HCT116 (cell line): Measurements from ENCODE around the gene SEC61A2. TPM values are rescaled to one million over a fixed set of nuclear protein-coding genes. Genes with fewer than 3 reads are reported as not detected.

Experiments
- ATAC-seq: fragments of 200-7000 bp; cut with Tn5 transposase; 2 replicates; pipeline ENCODE4 v1.9.1; 2020; ENCODE audit warnings: mild to moderate bottlenecking, moderate library complexity
- BruUV-seq: library from RNA; stranded (reverse); fragments of 400-500 nt; replicated peaks from 2 replicates; lab custom pipeline; 2021; lab: Mats Ljungman, UMichigan
- CTCF ChIA-PET: fragments of 300-600 bp; sonication (Branson Sonifier 250); formaldehyde crosslinking; loops from one replicate; lab custom pipeline; 2021; ENCODE audit warnings: antibody characterized with exemption; lab: Charles Lee
- POLR2A ChIA-PET: fragments of 300-600, 350-600 bp; sonication (Branson Sonifier 250); formaldehyde crosslinking; loops from one replicate; lab custom pipeline; 2021; ENCODE audit warnings: antibody characterized with exemption; lab: Charles Lee
- RAD21 ChIA-PET, 2 experiments: fragments of 300-600 bp; sonication (Branson Sonifier 250); formaldehyde crosslinking; loops; one replicate each; lab custom pipeline; 2023; ENCODE audit warnings: low total read pairs in 2 of 2; ENCODE audit not compliant: uncharacterized antibody in 2 of 2, unreplicated experiment in 2 of 2, low non-redundant PET in 1 of 2; lab: Charles Lee
- DNase-seq: peaks from one replicate; pipeline ENCODE4 v3.0.0-alpha.2; 2010; ENCODE audit warnings: low read depth, low spot score
- H2AFZ ChIP-seq: fragments of 200-600 bp; shearing (Covaris generic), sonication (generic); 2 replicates; pipeline ENCODE4 v1.6.1; 2017; ENCODE audit warnings: low read depth, mixed run types, mixed read lengths, antibody characterized with exemption, low read length; ENCODE audit not compliant: poor library complexity, severe bottlenecking
- H3K27ac ChIP-seq: 2 replicates; pipeline ENCODE4 v1.5.1; 2012; ENCODE audit warnings: low read depth, low read length
- H3K27me3 ChIP-seq: fragments of 200-600 bp; sonication (generic); 2 replicates; pipeline ENCODE4 v1.6.1; 2016; ENCODE audit warnings: mixed run types, low read length, mixed read lengths; ENCODE audit not compliant: insufficient read depth
- H3K36me3 ChIP-seq, 2 experiments: fragments of 200-500 bp in 1 of 2; fragments of 200-600 bp in 1 of 2; sonication (Bioruptor generic) in 1 of 2; sonication (generic) in 1 of 2; 2 replicates each; pipeline versions ENCODE4 v1.5.1 to v1.6.1; 2014 to 2016; ENCODE audit warnings: low read length in 2 of 2, inconsistent platforms in 1 of 2, mixed read lengths in 1 of 2, mixed run types in 1 of 2; ENCODE audit not compliant: insufficient read depth in 2 of 2, control insufficient read depth in 1 of 2
- H3K4me1 ChIP-seq, 2 experiments: fragments of 200-600 bp in 1 of 2; sonication (generic) in 1 of 2; 2 replicates each; pipeline versions ENCODE4 v1.5.1 to v1.6.1; 2012 to 2017; ENCODE audit warnings: low read length in 2 of 2, inconsistent platforms in 1 of 2, mild to moderate bottlenecking in 1 of 2, mixed read lengths in 1 of 2, mixed run types in 1 of 2, moderate library complexity in 1 of 2; ENCODE audit not compliant: insufficient read depth in 2 of 2, control insufficient read depth in 1 of 2
- H3K4me2 ChIP-seq: fragments of 200-600 bp; sonication (generic); 2 replicates; pipeline ENCODE4 v1.6.1; 2017; ENCODE audit warnings: mixed run types, low read length, mixed read lengths
- H3K4me3 ChIP-seq, 2 experiments: fragments of 200-600 bp in 1 of 2; sonication (generic) in 1 of 2; replicated peaks in 1 of 2; 2 replicates each; pipeline ENCODE4 v1.5.1; 2011 to 2016; ENCODE audit warnings: low read length in 2 of 2, control low read depth in 1 of 2, low read depth in 1 of 2, mild to moderate bottlenecking in 1 of 2, mixed read lengths in 1 of 2, mixed run types in 1 of 2
- H3K79me2 ChIP-seq: fragments of 200-600 bp; sonication (generic); 2 replicates; pipeline ENCODE4 v1.6.1; 2017; ENCODE audit warnings: mild to moderate bottlenecking, mixed run types, low read length, moderate library complexity, mixed read lengths; ENCODE audit not compliant: insufficient read depth
- H3K9ac ChIP-seq: fragments of 200-600 bp; sonication (generic); 2 replicates; pipeline ENCODE4 v1.6.1; 2016; ENCODE audit warnings: low read length, mixed read lengths
- H3K9me2 ChIP-seq: fragments of 200-600 bp; sonication (generic), shearing (Covaris generic); 2 replicates; pipeline ENCODE4 v1.6.1; 2017; ENCODE audit warnings: mixed run types, mild to moderate bottlenecking, moderate library complexity; ENCODE audit not compliant: insufficient read depth
- H3K9me3 ChIP-seq, 2 experiments: fragments of 200-500 bp in 1 of 2; fragments of 200-600 bp in 1 of 2; sonication (Bioruptor generic) in 1 of 2; sonication (generic) in 1 of 2; 2 replicates each; pipeline ENCODE4 v1.6.1; 2014 to 2017; ENCODE audit warnings: low read length in 2 of 2, mixed read lengths in 2 of 2, inconsistent platforms in 1 of 2, low read depth in 1 of 2, mild to moderate bottlenecking in 1 of 2, mixed run types in 1 of 2, moderate library complexity in 1 of 2; ENCODE audit not compliant: control insufficient read depth in 1 of 2, insufficient read depth in 1 of 2
- H4K20me1 ChIP-seq: fragments of 200-600 bp; sonication (generic), shearing (Covaris generic); 2 replicates; pipeline ENCODE4 v1.6.1; 2017; ENCODE audit warnings: mixed run types, mild to moderate bottlenecking, moderate library complexity; ENCODE audit not compliant: insufficient read depth
- FOSL1 ChIP-seq: IDR thresholded peaks from 2 replicates; pipeline ENCODE4 v1.6.1; 2012; ENCODE audit warnings: low read depth
- SIN3A ChIP-seq: IDR thresholded peaks from 2 replicates; pipeline ENCODE4 v1.6.1; 2012; ENCODE audit warnings: low read depth
- SRF ChIP-seq: IDR thresholded peaks from 2 replicates; pipeline ENCODE4 v1.6.1; 2012; ENCODE audit warnings: low read depth
- TCF7L2 ChIP-seq: IDR thresholded peaks from 2 replicates; pipeline ENCODE4 v1.7.0; 2011; ENCODE audit warnings: borderline replicate concordance, inconsistent platforms; ENCODE audit not compliant: insufficient read depth, insufficient read length; ENCODE audit errors: extremely low read depth
- YY1 ChIP-seq: IDR thresholded peaks from 2 replicates; pipeline ENCODE4 v1.6.1; 2011; ENCODE audit warnings: low read length, low read depth, moderate library complexity, mild to moderate bottlenecking; ENCODE audit not compliant: insufficient replicate concordance; ENCODE audit errors: extremely low read depth
- ZNF274 ChIP-seq: fragments of 200-500 bp; sonication (Bioruptor generic); IDR thresholded peaks from 2 replicates; pipeline ENCODE4 v1.6.1; 2014; ENCODE audit warnings: mild to moderate bottlenecking, low read depth, low read length, inconsistent platforms
- intact Hi-C: fragments of 100-400 bp; cut with micrococcal nuclease; formaldehyde crosslinking; loops from 2 replicates; pipeline ENCODE4 v1.10.0; 2022
- total RNA-seq: library from RNA; stranded (reverse); gene quantifications from one replicate; pipeline ENCODE4 v1.2.1, GENCODE V29; 2021; ENCODE audit not compliant: unreplicated experiment
- TF ChIP-seq, protein P1 (sequence below): IDR thresholded peaks from 2 replicates; pipeline ENCODE4 v1.6.1; 2012; ENCODE audit warnings: low read depth
- TF ChIP-seq, protein P2 (sequence below): IDR thresholded peaks from 2 replicates; pipeline ENCODE4 v1.6.1; 2011; ENCODE audit warnings: mild to moderate bottlenecking, low read length, moderate library complexity; ENCODE audit not compliant: insufficient replicate concordance; ENCODE audit errors: extremely low read depth

The SEC61A2 gene
- total RNA-seq, 1 experiment from 2014 or later = 10.0 TPM

DNA sequence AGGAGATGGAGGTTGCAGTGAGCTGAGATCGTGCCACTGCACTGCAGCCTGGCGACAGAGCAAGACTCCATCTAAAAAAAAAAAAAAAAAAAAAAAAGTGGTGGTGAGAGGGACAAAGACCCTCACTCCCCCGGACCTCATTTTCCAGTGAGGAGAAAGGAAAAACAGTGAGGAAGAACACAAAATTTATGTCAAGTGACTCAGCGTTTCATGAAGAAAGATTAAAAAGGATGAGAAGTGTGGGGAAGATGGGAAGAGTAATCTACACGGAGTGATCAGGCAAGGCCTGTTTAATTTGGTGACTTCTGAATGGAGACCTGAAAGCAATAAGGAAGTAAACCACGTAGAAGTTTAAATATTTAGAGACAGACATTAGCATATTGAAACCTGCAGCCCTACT is 59.2 kb downstream of the SEC61A2 start:
- intact Hi-C loops = no loop called here
- Histone ChIP-seq H3K79me2 (peaks cover 84% of the 10 kb centered on the region), H3K27me3 (no peaks in the 10 kb centered on the region), H3K4me2 (no peak overlapping the region), H3K4me1 (peaks cover 3 to 4% of the 10 kb centered on the region in 2 experiments; a peak in 2 of 4 replicates), H4K20me1 (peaks cover 11% of the 10 kb centered on the region; the same call in 1 of the 2 replicates), H3K36me3 (peaks cover 20 to 30% of the 10 kb centered on the region in 2 experiments; a peak in 3 of 4 replicates), H3K4me3 (no peak overlapping the region), H3K27ac (no peak overlapping the region), H3K9me2 (no peaks in the 10 kb centered on the region), H3K9me3 (no peaks in the 10 kb centered on the region), H2AFZ (no peak overlapping the region), H3K9ac (no peak overlapping the region)
- ChIA-PET POLR2A (no interaction called here), CTCF (no interaction called here), RAD21 (no interaction called here)
- DNase-seq = no peak
- BruUV-seq = no TSS peak
- TF ChIP-seq FOSL1 (no peak), SIN3A (no peak), ZNF274 (no peak), TCF7L2 (no peak), YY1 (no peak), SRF (no peak)
- TF ChIP-seq, protein P1, sequence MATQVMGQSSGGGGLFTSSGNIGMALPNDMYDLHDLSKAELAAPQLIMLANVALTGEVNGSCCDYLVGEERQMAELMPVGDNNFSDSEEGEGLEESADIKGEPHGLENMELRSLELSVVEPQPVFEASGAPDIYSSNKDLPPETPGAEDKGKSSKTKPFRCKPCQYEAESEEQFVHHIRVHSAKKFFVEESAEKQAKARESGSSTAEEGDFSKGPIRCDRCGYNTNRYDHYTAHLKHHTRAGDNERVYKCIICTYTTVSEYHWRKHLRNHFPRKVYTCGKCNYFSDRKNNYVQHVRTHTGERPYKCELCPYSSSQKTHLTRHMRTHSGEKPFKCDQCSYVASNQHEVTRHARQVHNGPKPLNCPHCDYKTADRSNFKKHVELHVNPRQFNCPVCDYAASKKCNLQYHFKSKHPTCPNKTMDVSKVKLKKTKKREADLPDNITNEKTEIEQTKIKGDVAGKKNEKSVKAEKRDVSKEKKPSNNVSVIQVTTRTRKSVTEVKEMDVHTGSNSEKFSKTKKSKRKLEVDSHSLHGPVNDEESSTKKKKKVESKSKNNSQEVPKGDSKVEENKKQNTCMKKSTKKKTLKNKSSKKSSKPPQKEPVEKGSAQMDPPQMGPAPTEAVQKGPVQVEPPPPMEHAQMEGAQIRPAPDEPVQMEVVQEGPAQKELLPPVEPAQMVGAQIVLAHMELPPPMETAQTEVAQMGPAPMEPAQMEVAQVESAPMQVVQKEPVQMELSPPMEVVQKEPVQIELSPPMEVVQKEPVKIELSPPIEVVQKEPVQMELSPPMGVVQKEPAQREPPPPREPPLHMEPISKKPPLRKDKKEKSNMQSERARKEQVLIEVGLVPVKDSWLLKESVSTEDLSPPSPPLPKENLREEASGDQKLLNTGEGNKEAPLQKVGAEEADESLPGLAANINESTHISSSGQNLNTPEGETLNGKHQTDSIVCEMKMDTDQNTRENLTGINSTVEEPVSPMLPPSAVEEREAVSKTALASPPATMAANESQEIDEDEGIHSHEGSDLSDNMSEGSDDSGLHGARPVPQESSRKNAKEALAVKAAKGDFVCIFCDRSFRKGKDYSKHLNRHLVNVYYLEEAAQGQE = no peak
- TF ChIP-seq, protein P2, sequence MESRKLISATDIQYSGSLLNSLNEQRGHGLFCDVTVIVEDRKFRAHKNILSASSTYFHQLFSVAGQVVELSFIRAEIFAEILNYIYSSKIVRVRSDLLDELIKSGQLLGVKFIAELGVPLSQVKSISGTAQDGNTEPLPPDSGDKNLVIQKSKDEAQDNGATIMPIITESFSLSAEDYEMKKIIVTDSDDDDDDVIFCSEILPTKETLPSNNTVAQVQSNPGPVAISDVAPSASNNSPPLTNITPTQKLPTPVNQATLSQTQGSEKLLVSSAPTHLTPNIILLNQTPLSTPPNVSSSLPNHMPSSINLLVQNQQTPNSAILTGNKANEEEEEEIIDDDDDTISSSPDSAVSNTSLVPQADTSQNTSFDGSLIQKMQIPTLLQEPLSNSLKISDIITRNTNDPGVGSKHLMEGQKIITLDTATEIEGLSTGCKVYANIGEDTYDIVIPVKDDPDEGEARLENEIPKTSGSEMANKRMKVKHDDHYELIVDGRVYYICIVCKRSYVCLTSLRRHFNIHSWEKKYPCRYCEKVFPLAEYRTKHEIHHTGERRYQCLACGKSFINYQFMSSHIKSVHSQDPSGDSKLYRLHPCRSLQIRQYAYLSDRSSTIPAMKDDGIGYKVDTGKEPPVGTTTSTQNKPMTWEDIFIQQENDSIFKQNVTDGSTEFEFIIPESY = no peak
- ATAC-seq = no peak
